Measurements from ENCODE around the gene SLC50A1.

SLC50A1 gene

DNA sequence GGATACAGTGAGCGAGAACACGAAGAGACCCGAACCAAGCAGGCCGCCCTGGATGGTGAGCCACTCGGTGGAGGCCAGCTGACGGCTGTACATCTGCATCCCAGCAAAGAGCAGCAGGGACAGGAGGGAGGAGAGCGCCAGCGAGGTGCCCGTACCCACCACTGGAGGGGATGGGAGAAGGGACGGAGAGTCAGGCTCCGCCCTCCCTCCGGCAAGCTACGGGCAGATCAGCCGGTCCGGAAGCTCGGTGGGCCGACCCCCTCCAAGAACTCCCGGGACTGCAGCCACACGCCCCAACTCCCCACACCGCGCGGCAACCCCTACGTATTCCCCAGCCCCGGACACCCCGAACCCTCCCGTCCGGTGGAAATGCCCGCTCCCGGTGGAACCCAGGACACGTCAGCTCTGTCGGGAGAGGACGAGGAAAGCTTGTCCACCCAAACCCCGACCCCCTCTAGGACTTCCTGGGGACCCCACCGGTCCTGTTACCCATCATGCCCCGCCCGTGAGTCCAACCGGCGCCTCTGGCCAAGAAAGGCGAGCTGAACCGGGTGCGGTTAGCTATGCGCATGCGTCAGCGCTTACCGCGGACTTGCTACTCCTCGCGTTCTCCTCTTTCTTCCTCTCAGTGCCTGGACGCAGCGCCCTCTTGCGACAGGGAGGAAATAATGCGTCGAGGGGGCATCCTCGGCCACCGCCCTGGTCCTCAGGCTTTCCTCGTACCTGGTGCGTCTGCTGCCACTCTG is 37.3 kb downstream of the SLC50A1 start, which contains the start of gene KRTCAP2:
Gene KRTCAP2, minus strand, starts transcription at position 573 of the 746 bp plus-strand sequence. Its CDS starts 80 bp downstream, at position 493.
- DNase-seq: peak; percentile 97

DNA sequence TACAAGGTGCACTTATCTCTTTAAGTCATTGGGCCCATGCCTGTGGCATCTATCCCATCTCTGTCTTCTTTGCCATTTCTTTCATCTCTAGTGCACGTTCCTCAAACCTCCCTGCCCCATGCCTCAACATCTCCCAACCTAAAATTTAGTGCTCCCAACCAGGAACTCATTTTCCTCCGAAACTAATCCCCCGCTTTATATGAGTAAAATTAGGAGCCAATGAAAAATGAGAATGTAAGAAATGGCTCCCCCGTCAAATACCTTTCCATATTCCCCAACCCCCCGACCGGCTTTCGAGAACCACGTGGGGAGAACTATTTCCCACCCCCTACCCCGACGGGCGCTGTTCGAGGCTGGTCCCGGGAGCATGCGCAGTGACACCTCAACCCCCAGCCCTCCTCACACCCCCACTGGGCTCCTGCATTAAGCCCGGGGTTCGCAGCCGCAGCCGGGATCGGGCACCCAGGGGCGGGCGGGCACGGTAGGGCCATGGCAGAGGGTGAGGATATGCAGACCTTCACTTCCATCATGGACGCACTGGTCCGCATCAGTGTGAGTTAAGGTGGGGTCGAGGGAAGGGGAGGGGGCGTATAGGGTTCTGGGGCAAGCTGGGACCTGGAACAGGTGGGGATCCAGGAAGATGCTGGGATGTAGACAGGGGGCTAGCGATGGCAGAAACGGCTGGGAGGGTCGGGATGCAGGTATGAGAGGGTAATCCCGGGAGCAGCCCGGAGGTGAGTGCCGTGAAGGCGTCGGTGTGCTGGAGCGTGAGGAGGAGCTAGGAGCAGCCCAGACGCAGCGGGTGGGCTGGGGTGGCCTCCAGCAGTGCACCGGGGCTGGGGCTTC is 38.0 kb downstream of the SLC50A1 start, which contains the start of gene TRIM46:
Gene TRIM46, plus strand, starts transcription at position 372 of the 846 bp plus-strand sequence. Its CDS starts 118 bp downstream, at position 490.
- DNase-seq: peak; percentile 75

- DNase-seq: peak; percentile 75
Measured at GRCh38 chr1:155174324-155175280, 39.0 kb downstream of the SLC50A1 start.

DNA sequence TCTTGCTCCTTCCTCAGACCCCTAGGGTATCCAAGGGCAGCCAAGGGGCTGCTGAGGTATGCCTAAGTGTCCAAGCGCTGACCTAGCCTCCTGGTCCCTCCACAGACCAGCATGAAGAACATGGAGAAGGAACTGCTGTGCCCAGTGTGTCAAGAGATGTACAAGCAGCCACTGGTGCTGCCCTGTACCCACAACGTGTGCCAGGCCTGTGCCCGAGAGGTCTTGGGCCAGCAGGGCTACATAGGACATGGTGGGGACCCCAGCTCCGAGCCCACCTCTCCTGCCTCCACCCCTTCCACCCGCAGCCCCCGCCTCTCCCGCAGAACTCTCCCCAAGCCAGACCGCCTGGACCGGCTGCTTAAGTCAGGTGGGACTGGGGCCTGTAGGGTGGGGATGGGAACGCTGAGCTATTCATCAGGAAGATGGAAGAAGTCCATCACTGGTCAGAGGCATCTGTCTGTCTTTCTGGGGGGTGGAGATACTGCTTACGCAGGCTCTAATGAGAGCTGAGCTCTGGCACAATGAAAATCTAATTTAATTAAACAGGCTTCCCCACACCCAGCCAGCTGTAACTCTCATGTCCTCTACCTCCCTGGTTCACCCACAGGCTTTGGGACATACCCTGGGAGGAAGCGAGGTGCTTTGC is 39.8 kb downstream of the SLC50A1 start:
- DNase-seq: no peak

DNA sequence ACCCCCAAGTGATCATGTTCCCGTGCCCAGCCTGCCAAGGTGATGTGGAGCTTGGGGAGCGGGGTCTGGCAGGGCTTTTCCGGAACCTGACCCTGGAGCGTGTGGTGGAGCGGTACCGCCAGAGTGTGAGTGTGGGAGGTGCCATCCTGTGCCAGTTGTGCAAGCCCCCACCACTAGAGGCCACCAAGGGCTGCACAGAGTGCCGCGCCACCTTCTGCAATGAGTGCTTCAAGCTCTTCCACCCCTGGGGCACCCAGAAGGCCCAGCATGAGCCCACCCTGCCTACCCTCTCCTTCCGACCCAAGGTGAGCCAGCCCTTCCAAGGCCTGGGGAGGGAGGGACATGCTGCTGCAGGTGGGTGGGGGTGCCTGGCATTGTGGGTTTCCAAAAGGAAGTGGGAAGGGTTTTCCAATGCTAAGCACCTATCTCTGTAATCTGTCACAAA is 40.3 kb downstream of the SLC50A1 start:
- no peak for DNase-seq

- DNase-seq: peak; percentile 66
Measured at GRCh38 chr1:155176544-155177071, 41.0 kb downstream of the SLC50A1 start.

- DNase-seq: no peak
Measured at GRCh38 chr1:155177192-155177917, 41.7 kb downstream of the SLC50A1 start.

GRCh38 chr1:155177918-155178281 is 42.2 kb downstream of the SLC50A1 start:
- DNase-seq: no peak

- no peak for DNase-seq
Measured at GRCh38 chr1:155178441-155179111, 42.9 kb downstream of the SLC50A1 start.

DNA sequence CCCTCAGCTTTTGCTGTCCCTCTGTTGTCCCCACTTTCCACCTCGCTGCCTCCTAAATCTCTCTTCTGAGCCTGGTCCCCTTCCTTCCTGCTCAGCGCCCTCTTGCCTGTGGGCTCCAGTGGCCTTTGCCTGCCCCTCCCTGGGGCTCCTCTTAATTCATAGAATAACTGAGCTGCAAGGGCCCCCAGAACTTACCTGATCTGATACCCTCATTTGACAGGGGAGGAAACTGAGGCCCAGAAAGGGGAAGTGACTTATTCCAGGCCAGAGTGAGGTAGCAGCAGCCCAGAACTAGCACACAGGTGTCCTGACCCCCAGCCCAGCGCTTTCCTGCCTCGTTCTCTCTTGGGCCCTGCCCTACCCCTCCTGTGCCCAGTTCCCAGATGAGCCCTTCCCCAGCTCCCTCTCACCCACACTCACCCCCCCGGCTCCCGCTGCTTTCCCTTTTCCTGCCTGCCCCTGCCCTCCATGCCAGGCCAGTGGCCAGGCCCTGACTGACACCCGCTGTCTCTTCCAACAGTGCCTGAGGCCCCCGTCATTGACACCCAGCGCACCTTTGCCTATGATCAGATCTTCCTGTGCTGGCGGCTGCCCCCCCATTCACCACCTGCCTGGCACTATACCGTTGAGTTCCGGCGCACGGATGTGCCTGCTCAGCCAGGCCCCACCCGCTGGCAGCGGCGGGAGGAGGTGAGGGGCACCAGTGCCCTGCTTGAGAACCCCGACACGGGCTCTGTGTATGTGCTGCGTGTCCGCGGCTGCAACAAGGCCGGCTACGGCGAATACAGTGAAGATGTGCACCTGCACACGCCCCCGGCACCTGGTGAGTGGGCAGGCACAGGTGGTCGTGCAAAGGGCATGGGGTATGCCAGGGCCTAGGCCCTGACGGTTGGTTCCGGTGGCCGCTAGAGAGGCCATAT is 43.7 kb downstream of the SLC50A1 start:
- DNase-seq: no peak

DNA sequence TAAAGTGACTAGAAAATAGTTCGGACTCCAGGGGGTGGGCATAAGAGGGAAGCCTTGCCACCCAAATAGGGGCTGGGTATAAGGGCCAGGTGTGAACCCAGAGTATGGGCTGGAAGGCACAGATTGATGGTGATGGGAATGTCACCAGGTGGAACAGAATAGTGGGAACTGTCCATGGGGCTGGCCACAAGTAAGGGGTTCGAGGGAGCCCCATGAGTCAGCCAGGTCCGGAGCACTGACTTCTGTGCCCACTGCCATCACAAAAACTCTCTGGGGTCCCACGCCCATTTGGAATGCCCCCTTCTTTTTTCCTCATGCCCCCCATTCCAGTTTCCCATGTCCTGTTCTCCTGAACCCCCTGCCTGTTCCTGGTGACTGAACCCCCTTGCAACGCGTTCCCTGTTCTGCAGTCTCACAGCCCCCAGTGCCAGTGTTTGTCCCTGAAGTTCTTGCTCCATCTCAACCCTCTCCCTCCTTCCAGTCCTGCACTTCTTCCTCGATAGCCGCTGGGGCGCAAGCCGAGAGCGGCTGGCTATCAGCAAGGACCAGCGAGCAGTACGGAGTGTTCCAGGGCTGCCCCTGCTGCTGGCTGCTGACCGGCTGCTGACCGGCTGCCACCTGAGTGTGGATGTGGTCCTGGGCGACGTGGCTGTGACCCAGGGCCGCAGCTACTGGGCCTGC is 45.9 kb downstream of the SLC50A1 start:
- no peak for DNase-seq

- no peak for DNase-seq
Measured at GRCh38 chr1:155182052-155182550, 46.4 kb downstream of the SLC50A1 start.

- DNase-seq: no peak
Measured at GRCh38 chr1:155183775-155184221, 48.1 kb downstream of the SLC50A1 start.

- no peak for DNase-seq
Measured at GRCh38 chr1:155184351-155184811, 48.7 kb downstream of the SLC50A1 start.

- DNase-seq: no peak
Measured at GRCh38 chr1:155184835-155185782, 49.5 kb downstream of the SLC50A1 start.

- DNase-seq: no peak
Measured at GRCh38 chr1:155185783-155186066, 50.1 kb downstream of the SLC50A1 start.

DNA sequence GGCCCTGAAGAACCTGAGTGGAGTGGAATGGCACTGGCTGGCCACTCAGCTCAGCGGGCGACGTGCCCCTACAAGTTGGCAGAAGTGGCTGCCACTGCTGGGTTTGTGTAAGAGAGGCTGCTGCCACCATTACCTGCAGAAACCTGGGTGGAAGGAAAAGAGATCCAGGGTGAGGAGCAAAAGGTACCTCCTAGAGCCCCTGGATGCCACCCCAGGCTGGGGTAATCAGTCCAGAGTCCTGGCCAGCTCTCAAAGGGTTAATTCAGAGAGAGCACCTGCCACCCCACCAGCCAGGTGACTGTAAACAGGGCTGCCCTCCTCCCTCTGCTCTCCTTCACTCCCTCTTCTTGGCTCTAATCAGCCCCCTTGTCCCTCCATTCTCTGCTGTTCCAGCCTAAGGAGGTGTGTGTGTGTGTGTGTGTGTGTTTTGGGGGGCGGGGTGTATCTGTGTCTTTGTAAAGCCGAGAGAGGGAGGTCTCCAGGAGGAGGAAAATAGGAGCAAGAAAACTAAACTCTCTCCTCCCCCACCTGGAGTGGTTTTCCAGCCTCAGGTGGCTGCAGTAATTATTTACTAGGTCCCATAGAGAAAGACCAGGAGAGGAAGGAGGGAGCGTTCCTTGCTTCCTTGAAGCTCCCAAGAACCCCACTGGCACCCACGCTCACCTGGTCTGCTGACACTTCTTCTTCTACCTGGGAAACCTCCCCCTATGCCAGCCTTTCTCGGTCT is 50.6 kb downstream of the SLC50A1 start:
- no peak for DNase-seq
